Gastrocnemius medialis (tissue), 4 donors: Measurements from ENCODE around the gene ODAPH. TPM values are rescaled to one million over a fixed set of nuclear protein-coding genes. Genes with fewer than 3 reads are reported as not detected.
"Not testable (repeated sequence)": the region's sequence is repeated elsewhere in the genome, so short reads cannot be mapped to it uniquely, and the experiment has no call there.

Source experiments
- ATAC-seq, 2 donors: fragments of 150-250 bp; one replicate each; pipeline ENCODE4 v1.9.1; 2016
- DNase-seq, 2 donors: peaks; one replicate each; pipeline ENCODE4 v3.0.0-alpha.2; 2019
- H3K27ac ChIP-seq, 4 donors: fragments of 200-600 bp; sonication (generic); 1 replicate in 1 of 4; 2 replicates in 3 of 4; pipeline ENCODE4 v1.5.1; 2016 to 2018; ENCODE audit warnings: mild to moderate bottlenecking in 2 of 4, moderate library complexity in 1 of 4
- H3K27me3 ChIP-seq, 3 donors: fragments of 200-600 bp; sonication (generic) in 2 of 3; 1 replicate in 1 of 3; 2 replicates in 2 of 3; pipeline versions ENCODE4 v1.5.1 to v1.6.0; 2016 to 2019; ENCODE audit warnings: mild to moderate bottlenecking in 1 of 3, moderate library complexity in 1 of 3
- H3K36me3 ChIP-seq, 2 donors: fragments of 200-600 bp; sonication (generic) in 1 of 2; one replicate each; pipeline ENCODE4 v1.5.1; 2017 to 2018
- H3K4me1 ChIP-seq, 2 donors: fragments of 200-600 bp; sonication (generic) in 1 of 2; one replicate each; pipeline ENCODE4 v1.5.1; 2016 to 2017; ENCODE audit warnings: mild to moderate bottlenecking in 2 of 2
- H3K4me3 ChIP-seq, 4 donors: fragments of 200-600 bp; sonication (generic) in 3 of 4; 1 replicate in 1 of 4; 2 replicates in 3 of 4; pipeline ENCODE4 v1.5.1; 2016 to 2019; ENCODE audit warnings: mild to moderate bottlenecking in 2 of 4
- H3K9me3 ChIP-seq, 3 donors: fragments of 200-600 bp; sonication (generic) in 2 of 3; 1 replicate in 1 of 3; 2 replicates in 2 of 3; pipeline ENCODE4 v1.5.1; 2016 to 2019
- POLR2A ChIP-seq, 2 donors: fragments of 450-650 bp; IDR thresholded peaks; one replicate each; pipeline ENCODE4 v1.6.1; 2017; ENCODE audit warnings: antibody characterized with exemption in 2 of 2, mild to moderate bottlenecking in 2 of 2, moderate library complexity in 2 of 2
- in situ Hi-C, 4 donors: fragments of 200-750 bp; cut with MboI; loops; one replicate each; pipeline versions ENCODE4 v1.15.0 to v1.8.0; 2017; ENCODE audit warnings: low sequenced_read_pairs in 4 of 4
- intact Hi-C: fragments of 100-400 bp; cut with DNase I; formaldehyde crosslinking; loops from one replicate; pipeline ENCODE4 v1.15.1; 2023; ENCODE audit warnings: low total_unique reads
- total RNA-seq, 4 donors: library from RNA; depleted of rRNA; stranded (reverse); fragments of >200 nt; gene quantifications; one replicate each; pipeline versions ENCODE4 v1.1.0 to v1.2.3, GENCODE V29; 2016
- TF ChIP-seq, protein P1 (sequence below), 5 experiments: fragments of 450-650 bp in 3 of 5; fragments of 200-600 bp in 2 of 5; sonication (generic) in 2 of 5; IDR thresholded peaks in 4 of 5; conservative IDR thresholded peaks in 1 of 5; 1 replicate in 4 of 5; 2 replicates in 1 of 5; pipeline ENCODE4 v1.5.1; 2016 to 2019; ENCODE audit warnings: antibody characterized with exemption in 5 of 5, mild to moderate bottlenecking in 3 of 5, moderate library complexity in 3 of 5

ODAPH gene
- total RNA-seq, 4 donors from 2014 or later: not detected

- peaks cover 0 to 23% of the 10 kb centered on the region in 2 donors for H3K36me3 ChIP-seq
- in situ Hi-C loops: no loop called here
- H3K9me3 ChIP-seq: no peaks in the 10 kb centered on the region
- no peak for TF ChIP-seq POLR2A (IDR thresholded peaks at IDR 0.05)
- TF ChIP-seq, protein P1, sequence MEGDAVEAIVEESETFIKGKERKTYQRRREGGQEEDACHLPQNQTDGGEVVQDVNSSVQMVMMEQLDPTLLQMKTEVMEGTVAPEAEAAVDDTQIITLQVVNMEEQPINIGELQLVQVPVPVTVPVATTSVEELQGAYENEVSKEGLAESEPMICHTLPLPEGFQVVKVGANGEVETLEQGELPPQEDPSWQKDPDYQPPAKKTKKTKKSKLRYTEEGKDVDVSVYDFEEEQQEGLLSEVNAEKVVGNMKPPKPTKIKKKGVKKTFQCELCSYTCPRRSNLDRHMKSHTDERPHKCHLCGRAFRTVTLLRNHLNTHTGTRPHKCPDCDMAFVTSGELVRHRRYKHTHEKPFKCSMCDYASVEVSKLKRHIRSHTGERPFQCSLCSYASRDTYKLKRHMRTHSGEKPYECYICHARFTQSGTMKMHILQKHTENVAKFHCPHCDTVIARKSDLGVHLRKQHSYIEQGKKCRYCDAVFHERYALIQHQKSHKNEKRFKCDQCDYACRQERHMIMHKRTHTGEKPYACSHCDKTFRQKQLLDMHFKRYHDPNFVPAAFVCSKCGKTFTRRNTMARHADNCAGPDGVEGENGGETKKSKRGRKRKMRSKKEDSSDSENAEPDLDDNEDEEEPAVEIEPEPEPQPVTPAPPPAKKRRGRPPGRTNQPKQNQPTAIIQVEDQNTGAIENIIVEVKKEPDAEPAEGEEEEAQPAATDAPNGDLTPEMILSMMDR (IDR thresholded peaks at IDR 0.05 in 4 of 5, conservative IDR thresholded peaks at IDR 0.05 in 1 of 5): no peak
- ATAC-seq (peak in 1 of 2 donors; percentile 4), DNase-seq (no peak)
- H3K27me3 ChIP-seq: no peaks in the 10 kb centered on the region
- H3K27ac ChIP-seq: peak overlapping the region; percentile 95 to 96 (median 95)
- H3K4me1 ChIP-seq: peaks cover 56 to 60% of the 10 kb centered on the region in 2 donors
- intact Hi-C loops: loop anchor here (2.0 to 10.0 kb wide), 4 partner anchors 211 to 1643 kb away; partner anchors contain the start of genes CCNG2, NAAA, PARM1 and USO1
- peak overlapping the region; percentile 86 to 93 (median 88) for H3K4me3 ChIP-seq
These were observed 42.2 kb upstream of the ODAPH start for GRCh38 chr4:75513526-75514130.

- H3K27ac ChIP-seq: peak within 1 kb of the TSS; percentile 95 to 96 (median 95)
- H3K4me3 ChIP-seq: peak within 1 kb of the TSS; percentile 86 to 93 (median 88)
- DNase-seq (peak; percentile 95), ATAC-seq (peak; percentile 96 to 98)
- peaks cover 50 to 57% of the 10 kb centered on the region in 2 donors for H3K4me1 ChIP-seq
- no peaks in the 10 kb centered on the region for H3K9me3 ChIP-seq
- in situ Hi-C loops: no loop called here
- TF ChIP-seq POLR2A (IDR thresholded peaks at IDR 0.05): peak; percentile 74 to 82
- TF ChIP-seq, protein P1 (IDR thresholded peaks at IDR 0.05 in 4 of 5, conservative IDR thresholded peaks at IDR 0.05 in 1 of 5): peak in 3 of 5 experiments; percentile 9 to 37 (median 15)
- intact Hi-C loops: loop anchor here (2.0 to 10.0 kb wide), 3 partner anchors 210 to 580 kb away; partner anchors contain the start of genes NAAA, PARM1 and USO1
- H3K36me3 ChIP-seq: peaks cover 0 to 30% of the 10 kb centered on the region in 2 donors
- no peaks in the 10 kb centered on the region for H3K27me3 ChIP-seq
These were observed 41.5 kb upstream of the ODAPH start, which contains the start of the genes RCHY1 and THAP6 for GRCh38 chr4:75514131-75514948. TSS of gene RCHY1 (minus strand) at chr4:75514403. CDS start at chr4:75514286, 117 bp downstream. TSS of gene THAP6 (plus strand) at chr4:75514473. CDS start at chr4:75515453, 980 bp downstream.

- Histone ChIP-seq H3K4me3 (peak overlapping the region; percentile 86 to 93 (median 88)), H3K36me3 (peaks cover 0 to 30% of the 10 kb centered on the region in 2 donors), H3K4me1 (peaks cover 44 to 49% of the 10 kb centered on the region in 2 donors), H3K27me3 (no peaks in the 10 kb centered on the region), H3K9me3 (no peaks in the 10 kb centered on the region), H3K27ac (peak overlapping the region; percentile 95 to 96 (median 95))
- DNase-seq: no peak
- peak; percentile 6 to 7 for ATAC-seq
- intact Hi-C loops (loop anchor here (2.0 to 10.0 kb wide), 3 partner anchors 210 to 580 kb away; partner anchors contain the start of genes NAAA, PARM1 and USO1), in situ Hi-C loops (no loop called here)
- TF ChIP-seq, protein P1 (IDR thresholded peaks at IDR 0.05 in 4 of 5, conservative IDR thresholded peaks at IDR 0.05 in 1 of 5): no peak
- no peak for TF ChIP-seq POLR2A (IDR thresholded peaks at IDR 0.05)
These were observed 40.8 kb upstream of the ODAPH start for GRCh38 chr4:75514949-75515612.

GRCh38 chr4:75516144-75516543 is 39.7 kb upstream of the ODAPH start:
- no peak for ATAC-seq
- Histone ChIP-seq H3K9me3 (no peaks in the 10 kb centered on the region), H3K27me3 (no peaks in the 10 kb centered on the region), H3K36me3 (peaks cover 0 to 30% of the 10 kb centered on the region in 2 donors), H3K4me1 (peaks cover 34 to 38% of the 10 kb centered on the region in 2 donors), H3K27ac (no peak overlapping the region), H3K4me3 (no peak overlapping the region)
- no peak for DNase-seq
- intact Hi-C loops (loop anchor here (10.0 kb wide), 1 partner anchor 581 kb away; the partner anchor contains the start of gene PARM1), in situ Hi-C loops (no loop called here)
- TF ChIP-seq, protein P1 (IDR thresholded peaks at IDR 0.05 in 4 of 5, conservative IDR thresholded peaks at IDR 0.05 in 1 of 5): no peak
- TF ChIP-seq POLR2A (IDR thresholded peaks at IDR 0.05): no peak

GRCh38 chr4:75519452-75519851 is 36.4 kb upstream of the ODAPH start:
- intact Hi-C loops: loop anchor here (10.0 kb wide), 1 partner anchor 585 kb away; the partner anchor contains the start of gene PARM1
- Histone ChIP-seq H3K4me1 (peaks cover 11 to 14% of the 10 kb centered on the region in 2 donors), H3K36me3 (peaks cover 0 to 38% of the 10 kb centered on the region in 2 donors)
- H3K27ac ChIP-seq, in situ Hi-C loops, DNase-seq, H3K4me3 ChIP-seq, H3K27me3 ChIP-seq, ATAC-seq, H3K9me3 ChIP-seq: not testable (repeated sequence)
